Measurements from ENCODE around the gene PREX1.
A peak's percentile ranks its signal among the peaks of the same experiment; 100 is the strongest.

PREX1 gene

GRCh38 chr20:48706116-48706656 lies 121.6 kb downstream of the PREX1 start:
- DNase-seq = no peak

DNA sequence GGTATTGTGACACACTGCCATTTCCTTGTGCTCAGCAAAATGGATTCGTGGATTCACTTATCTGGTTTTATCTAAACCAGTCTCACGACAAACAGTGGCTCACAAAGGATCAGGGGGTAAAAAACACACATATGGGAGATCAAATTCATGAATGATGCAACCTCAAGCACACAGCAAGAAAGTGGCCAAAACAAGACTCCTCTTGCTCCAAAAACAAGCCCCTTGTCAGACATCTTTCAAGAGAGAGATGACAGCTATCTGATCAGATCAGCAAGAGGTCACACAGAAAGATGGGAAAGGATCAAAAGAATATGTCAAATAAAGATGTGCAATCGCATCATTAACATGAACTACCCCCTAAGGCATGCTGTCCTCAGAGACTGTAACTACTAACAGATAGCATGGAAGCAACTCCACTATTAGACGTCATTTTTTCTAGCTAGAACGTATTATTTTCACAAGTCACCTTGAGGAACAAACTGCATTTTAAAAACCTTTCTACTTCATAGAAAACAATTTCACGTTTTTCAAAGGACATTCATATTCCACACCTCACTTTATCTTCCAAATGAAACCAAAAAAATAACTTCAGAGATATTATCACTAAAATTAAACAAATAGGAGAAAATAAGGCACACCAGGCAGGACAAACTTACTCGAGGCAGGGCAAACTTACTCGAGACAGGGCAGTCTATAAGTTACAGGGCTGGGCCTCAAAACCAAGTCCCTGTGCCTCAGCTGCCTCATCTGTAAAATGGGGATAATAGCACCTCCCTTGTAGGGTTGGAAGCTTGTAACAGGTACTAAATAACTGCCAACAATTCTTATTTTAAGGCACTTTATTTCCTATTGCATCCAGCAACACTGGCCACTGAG lies 122.3 kb downstream of the PREX1 start:
- no peak for DNase-seq

DNA sequence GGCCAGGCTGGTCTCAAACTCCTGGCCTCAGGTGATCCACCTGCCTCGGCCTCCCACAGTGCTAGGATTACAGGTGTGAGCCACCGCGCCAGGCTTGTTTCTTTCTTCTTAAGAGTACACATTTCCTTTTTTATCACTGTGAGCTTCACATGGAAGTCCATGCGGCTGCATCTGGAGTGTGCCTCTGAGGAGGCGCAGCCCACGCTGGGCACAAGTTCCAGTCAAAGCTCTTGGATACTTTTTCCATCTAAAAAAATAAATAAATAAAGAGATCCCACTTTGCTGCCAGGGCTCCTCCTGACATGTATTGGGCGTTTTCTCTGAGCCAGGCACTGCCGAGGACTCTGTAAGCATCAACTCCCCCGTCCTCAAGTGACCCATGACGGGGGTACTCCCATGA lies 123.0 kb downstream of the PREX1 start:
- no peak for DNase-seq

DNA sequence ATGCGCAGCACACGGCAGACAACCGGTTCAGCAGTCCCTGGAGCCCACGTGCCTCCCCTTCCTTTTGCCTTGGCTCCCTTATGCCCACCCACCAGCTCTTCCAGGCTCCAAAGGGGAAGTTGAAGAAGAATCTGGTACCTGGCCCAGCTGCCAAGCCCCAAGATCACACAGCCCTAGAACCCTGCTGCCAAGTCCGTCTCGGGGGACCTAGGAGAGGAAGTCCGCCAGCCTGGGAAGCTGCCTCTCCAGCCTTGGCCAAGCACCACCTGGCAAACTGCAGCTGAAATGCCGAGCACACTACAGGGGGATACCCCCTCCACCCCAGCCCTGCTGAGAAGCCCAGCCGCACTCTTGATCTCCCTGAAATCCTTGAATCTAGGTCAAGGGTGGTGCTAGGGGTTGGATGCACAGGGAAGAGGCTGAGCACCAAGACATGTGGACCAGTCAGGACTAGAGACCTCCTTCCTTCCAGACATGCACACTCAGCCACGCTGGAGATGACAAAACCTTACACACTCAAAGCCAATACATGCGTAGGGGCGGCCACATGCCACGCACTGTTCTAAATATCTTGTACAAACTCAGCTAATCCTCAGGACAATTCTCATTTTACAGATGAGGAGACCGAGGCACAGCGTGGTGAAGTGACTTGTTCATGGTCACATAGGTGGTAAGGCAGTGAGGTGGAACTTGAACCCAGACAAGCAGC lies 124.1 kb downstream of the PREX1 start:
- peak in 28 of 51 donors; percentile 34 to 73 (median 53) for DNase-seq

- peak in 31 of 51 donors; percentile 27 to 72 (median 53) for DNase-seq
Measured at GRCh38 chr20:48703107-48703506, 124.7 kb downstream of the PREX1 start.

- peak in 4 of 51 donors; percentile 34 to 63 (median 42) for DNase-seq
Measured at GRCh38 chr20:48702455-48702913, 125.3 kb downstream of the PREX1 start.

DNA sequence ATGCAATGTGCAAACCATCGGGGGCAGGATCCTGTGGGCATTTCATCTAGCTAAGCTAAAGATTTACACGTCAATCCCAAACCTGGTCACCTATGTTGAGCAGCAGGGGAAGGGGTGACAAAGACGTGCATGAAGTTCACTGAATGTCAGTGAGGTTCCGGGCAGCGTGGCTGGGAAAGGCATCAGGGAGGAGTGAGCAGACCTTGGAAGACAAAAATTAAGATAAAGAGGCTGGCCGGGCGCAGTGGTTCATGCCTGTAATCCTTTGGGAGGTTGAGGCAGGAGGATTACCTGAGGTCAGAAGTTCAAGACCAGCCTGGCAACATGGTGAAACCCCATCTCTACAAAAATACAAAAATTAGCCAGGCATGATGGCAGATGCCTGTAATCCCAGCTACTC lies 126.1 kb downstream of the PREX1 start:
- no peak for DNase-seq

DNA sequence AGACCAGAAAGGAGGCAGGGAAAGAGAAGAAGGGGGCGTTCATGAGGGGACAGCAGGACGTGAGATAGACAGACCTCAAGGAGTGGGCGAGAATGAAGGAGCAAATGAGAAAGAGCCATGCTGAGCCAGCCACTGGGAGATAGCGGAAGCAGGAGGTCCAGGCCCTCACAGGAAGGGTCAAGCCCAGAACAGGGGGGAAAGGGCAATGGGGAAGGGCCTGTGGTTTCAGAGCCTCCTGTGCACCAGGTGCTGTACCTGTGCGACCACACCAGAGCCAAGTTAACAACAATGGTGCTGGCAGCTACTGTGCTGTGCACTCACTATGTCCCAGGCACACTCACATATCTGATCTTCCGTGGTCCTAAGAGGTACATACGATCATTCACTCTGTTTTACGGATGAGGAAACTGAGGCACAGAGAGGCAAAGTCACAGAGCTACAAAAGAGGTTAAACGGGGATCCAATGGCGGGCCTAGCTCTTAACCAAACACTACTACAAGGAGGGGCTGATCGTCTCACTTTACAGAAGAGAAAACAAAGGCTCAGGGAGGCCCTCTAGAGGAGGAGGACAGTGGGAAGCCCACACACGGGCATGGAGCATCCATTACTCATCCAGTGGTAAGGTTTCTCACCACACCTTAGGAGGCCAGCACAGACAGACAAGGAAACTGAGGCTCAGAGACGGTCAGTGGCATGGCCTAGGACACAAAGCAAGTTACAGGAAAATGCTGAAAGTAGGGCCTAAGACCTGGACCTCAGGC lies 129.1 kb downstream of the PREX1 start:
- no peak for DNase-seq

DNA sequence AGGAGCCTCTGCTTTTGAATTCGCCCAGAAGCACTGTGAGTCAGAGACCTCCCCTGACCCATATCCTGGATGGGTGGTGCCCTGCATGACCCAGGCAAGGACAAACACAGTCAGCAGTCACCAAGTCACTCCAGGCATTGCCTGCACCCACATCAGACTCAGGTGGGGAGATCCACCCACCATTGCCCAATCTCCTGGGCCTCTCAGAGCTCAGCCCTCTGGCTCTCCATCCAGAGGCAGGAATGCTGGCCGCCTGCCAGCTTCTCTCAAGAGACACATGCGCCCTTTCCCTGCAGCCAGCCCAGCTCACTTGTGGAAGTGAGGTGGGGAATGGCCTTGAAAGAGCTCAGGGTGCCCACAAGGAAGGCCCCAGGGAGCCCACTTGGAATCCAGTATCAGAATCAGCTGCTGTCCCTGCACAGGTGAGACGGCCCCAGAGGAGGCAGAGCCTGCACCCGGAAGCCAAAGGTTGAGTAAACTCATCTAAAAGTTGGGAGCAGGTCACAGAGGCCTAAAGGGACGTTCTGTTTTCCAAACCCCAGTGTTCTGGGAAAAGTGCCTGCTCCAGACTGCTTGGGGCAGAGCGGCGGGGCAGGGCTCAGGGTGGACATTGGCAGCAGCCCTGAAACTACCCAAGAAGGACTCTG lies 129.8 kb downstream of the PREX1 start:
- DNase-seq = peak in 29 of 51 donors; percentile 19 to 70 (median 46)

DNA sequence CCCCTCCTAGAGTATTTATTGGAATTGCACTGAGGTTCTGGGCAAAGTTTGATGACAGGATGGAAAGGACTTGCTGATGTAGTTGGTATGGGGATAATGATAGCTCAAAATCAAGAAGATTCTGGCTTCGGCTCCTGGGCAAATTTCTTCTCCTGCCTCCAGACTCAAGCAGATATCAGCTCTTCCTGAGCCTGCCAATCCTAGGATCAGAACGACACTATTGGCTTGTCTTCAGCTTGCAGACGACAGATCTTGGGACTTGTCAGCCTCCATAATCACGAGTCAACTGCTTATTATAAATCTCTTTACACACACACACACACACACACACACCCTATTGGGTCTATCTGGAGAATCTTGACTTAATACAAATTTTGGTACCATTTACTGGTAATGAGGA lies 131.1 kb downstream of the PREX1 start:
- no peak for DNase-seq

GRCh38 chr20:48695738-48696137 lies 132.1 kb downstream of the PREX1 start:
- DNase-seq = no peak

- no peak for DNase-seq
Measured at GRCh38 chr20:48695255-48695654, 132.5 kb downstream of the PREX1 start.

DNA sequence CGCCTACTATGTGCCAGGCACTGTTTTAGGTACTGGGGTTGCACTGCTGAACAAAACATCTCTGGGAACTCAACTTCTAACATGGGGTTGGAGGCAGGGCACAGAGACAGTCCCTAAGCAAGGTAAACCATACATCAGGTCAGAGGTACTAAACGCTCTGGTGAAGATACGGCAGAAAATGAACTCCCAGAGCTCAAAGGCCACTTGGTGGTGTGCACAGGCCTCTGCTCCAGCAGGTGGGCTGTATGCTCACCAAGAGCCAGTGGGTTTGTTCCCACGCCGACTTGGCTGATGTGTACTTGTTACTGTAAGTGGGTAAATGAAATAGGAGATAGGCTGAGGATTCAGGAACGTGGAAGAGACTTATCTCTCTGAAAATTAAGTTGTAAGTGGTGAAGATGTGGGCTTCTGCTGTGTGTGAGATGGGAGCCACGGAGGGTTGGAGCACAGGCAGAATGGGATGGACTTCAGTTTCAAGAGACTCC lies 133.4 kb downstream of the PREX1 start:
- DNase-seq = no peak

- peak in 18 of 51 donors; percentile 21 to 59 (median 38) for DNase-seq
Measured at GRCh38 chr20:48691523-48691922, 136.3 kb downstream of the PREX1 start.

- DNase-seq = peak in 22 of 51 donors; percentile 24 to 62 (median 35)
Measured at GRCh38 chr20:48690888-48691287, 136.9 kb downstream of the PREX1 start.

GRCh38 chr20:48689874-48690571 lies 137.8 kb downstream of the PREX1 start:
- DNase-seq = no peak

DNA sequence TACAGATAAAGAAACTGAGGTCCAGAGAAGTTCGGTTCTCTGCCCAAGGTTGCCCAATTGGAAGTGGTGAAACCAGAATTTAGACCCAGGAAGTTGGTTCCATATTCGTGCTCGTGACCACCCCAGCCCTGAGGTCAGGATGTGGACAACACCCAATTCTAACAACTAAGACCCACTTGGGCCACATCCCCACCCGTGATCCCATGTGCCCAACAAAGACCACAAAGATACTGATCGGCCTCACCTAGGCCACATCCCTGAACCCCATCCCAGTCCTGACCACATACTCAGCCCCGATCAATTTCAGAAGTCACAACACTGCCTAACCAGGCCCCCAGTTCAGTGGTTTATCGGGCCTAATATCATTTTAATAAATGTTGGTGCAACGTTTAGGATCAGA lies 138.4 kb downstream of the PREX1 start:
- DNase-seq = no peak

- DNase-seq = no peak
Measured at GRCh38 chr20:48688579-48688978, 139.2 kb downstream of the PREX1 start.

- no peak for DNase-seq
Measured at GRCh38 chr20:48687117-48687800, 140.5 kb downstream of the PREX1 start.

Data from hypothalamus (tissue), 51 donors.